LNCaP clone FGC (cell line): ENCODE measurements around the gene NR1D1.

ENCODE experiments used
- DNase-seq: peaks from one replicate; pipeline ENCODE4 v3.0.0-alpha.2; 2011; ENCODE audit warnings: low read depth
- H3K4me3 ChIP-seq: 2 replicates; pipeline ENCODE4 v1.5.1; 2011; ENCODE audit warnings: mild to moderate bottlenecking, low read depth, low read length, control low read depth
- CTCF ChIP-seq: IDR thresholded peaks from 2 replicates; pipeline ENCODE4 v1.5.1; 2012; ENCODE audit warnings: mild to moderate bottlenecking; ENCODE audit not compliant: control insufficient read depth, insufficient read depth; ENCODE audit errors: extremely low read depth

Gene NR1D1

GRCh38 chr17:40100669-40101366, 429 bp upstream of the NR1D1 start:
- peak overlapping the region; percentile 81 for H3K4me3 ChIP-seq
- no peak for TF ChIP-seq CTCF
- DNase-seq = peak; percentile 96

- no peak for DNase-seq
- no peak for TF ChIP-seq CTCF
- H3K4me3 ChIP-seq = peak overlapping the region; percentile 81
Measured at GRCh38 chr17:40099619-40100418, 570 bp downstream of the NR1D1 start.

- DNase-seq = peak; percentile 95
- TF ChIP-seq CTCF = no peak
Measured at GRCh38 chr17:40098846-40099618, 1.4 kb downstream of the NR1D1 start.

GRCh38 chr17:40097931-40098845, 2.2 kb downstream of the NR1D1 start:
- DNase-seq = no peak
- TF ChIP-seq CTCF = no peak
- peak overlapping the region; percentile 28 for H3K4me3 ChIP-seq

More at GRCh38 chr17:40098846-40099618, 1.4 kb downstream of the NR1D1 start:
- H3K4me3 ChIP-seq = peak overlapping the region; percentile 81

GRCh38 chr17:40097087-40097486, 3.3 kb downstream of the NR1D1 start:
- TF ChIP-seq CTCF = no peak
- no peak overlapping the region for H3K4me3 ChIP-seq
- no peak for DNase-seq

- TF ChIP-seq CTCF = no peak
- no peak for DNase-seq
- no peak overlapping the region for H3K4me3 ChIP-seq
Measured at GRCh38 chr17:40095944-40096791, 4.2 kb downstream of the NR1D1 start.
